ENCODE measurements around the gene CLK4.

GRCh38 chr5:178672630-178673029 lies 45.8 kb upstream of the CLK4 start:
- TF ChIP-seq CHD1 (IDR thresholded peaks at IDR 0.05; ENCODE audit: low read depth, low read length) (no peak), CHD2 (IDR thresholded peaks at IDR 0.05; ENCODE audit: low read length) (no peak)

Measured in H1 (cell line).